Karpas-422 (cell line): Measurements from ENCODE around the gene FASTK. TPM values are rescaled to one million over a fixed set of nuclear protein-coding genes. Genes with fewer than 3 reads are reported as not detected.

Source experiments
- DNase-seq: peaks from one replicate; pipeline ENCODE4 v3.0.0-alpha.2; 2015
- H2AFZ ChIP-seq: fragments of 200-600 bp; sonication (generic); 2 replicates; pipeline ENCODE4 v1.6.1; 2014; ENCODE audit warnings: antibody characterized with exemption, low read length, mixed read lengths
- H3K27ac ChIP-seq: fragments of 200-600 bp; sonication (generic); 2 replicates; pipeline ENCODE4 v1.5.1; 2014; ENCODE audit warnings: mild to moderate bottlenecking, low read length, moderate library complexity
- H3K27me3 ChIP-seq: fragments of 200-600 bp; sonication (generic); 2 replicates; pipeline ENCODE4 v1.6.1; 2014; ENCODE audit warnings: low read length, mixed read lengths
- H3K36me3 ChIP-seq: fragments of 200-600 bp; sonication (generic); 2 replicates; pipeline ENCODE4 v1.6.1; 2014; ENCODE audit warnings: low read length, mixed read lengths; ENCODE audit not compliant: insufficient read depth
- H3K4me1 ChIP-seq: fragments of 200-600 bp; sonication (generic); 2 replicates; pipeline ENCODE4 v1.6.1; 2014; ENCODE audit warnings: mild to moderate bottlenecking, low read length, mixed read lengths
- H3K4me2 ChIP-seq: fragments of 200-600 bp; sonication (generic); 2 replicates; pipeline ENCODE4 v1.6.1; 2014; ENCODE audit warnings: low read length, low read depth, mild to moderate bottlenecking; ENCODE audit not compliant: poor library complexity, severe bottlenecking
- H3K4me3 ChIP-seq: fragments of 200-600 bp; sonication (generic); 2 replicates; pipeline ENCODE4 v1.5.1; 2014; ENCODE audit warnings: mild to moderate bottlenecking, antibody characterized with exemption, low read length, mixed read lengths
- H3K79me2 ChIP-seq: fragments of 200-600 bp; sonication (generic); 2 replicates; pipeline ENCODE4 v1.6.1; 2014; ENCODE audit warnings: mild to moderate bottlenecking, low read length, mixed read lengths
- H3K9ac ChIP-seq: fragments of 200-600 bp; sonication (generic); 2 replicates; pipeline ENCODE4 v1.6.0; 2014; ENCODE audit warnings: low read length
- H3K9me2 ChIP-seq: fragments of 200-600 bp; sonication (generic), shearing (Covaris generic); replicated peaks from 2 replicates; pipeline ENCODE4 v1.6.0; 2014; ENCODE audit warnings: mild to moderate bottlenecking, low read length, moderate library complexity; ENCODE audit not compliant: insufficient read depth
- H3K9me3 ChIP-seq: fragments of 300-700, 200-600 bp; sonication (generic); 2 replicates; pipeline ENCODE4 v1.6.1; 2014; ENCODE audit warnings: low read length, mixed read lengths
- H4K20me1 ChIP-seq: fragments of 200-600 bp; sonication (generic); 2 replicates; pipeline ENCODE4 v1.6.1; 2014; ENCODE audit warnings: mild to moderate bottlenecking, antibody characterized with exemption, low read length, low read depth; ENCODE audit not compliant: insufficient read depth
- total RNA-seq: library from RNA; depleted of rRNA; stranded (reverse); fragments of >200 nt; shearing (Covaris generic); gene quantifications from 2 replicates; pipeline ENCODE4 v1.2.3, GENCODE V29; 2014; ENCODE audit warnings: low replicate concordance

FASTK gene
- total RNA-seq, 1 experiment from 2014 or later = 48.8 TPM

DNA sequence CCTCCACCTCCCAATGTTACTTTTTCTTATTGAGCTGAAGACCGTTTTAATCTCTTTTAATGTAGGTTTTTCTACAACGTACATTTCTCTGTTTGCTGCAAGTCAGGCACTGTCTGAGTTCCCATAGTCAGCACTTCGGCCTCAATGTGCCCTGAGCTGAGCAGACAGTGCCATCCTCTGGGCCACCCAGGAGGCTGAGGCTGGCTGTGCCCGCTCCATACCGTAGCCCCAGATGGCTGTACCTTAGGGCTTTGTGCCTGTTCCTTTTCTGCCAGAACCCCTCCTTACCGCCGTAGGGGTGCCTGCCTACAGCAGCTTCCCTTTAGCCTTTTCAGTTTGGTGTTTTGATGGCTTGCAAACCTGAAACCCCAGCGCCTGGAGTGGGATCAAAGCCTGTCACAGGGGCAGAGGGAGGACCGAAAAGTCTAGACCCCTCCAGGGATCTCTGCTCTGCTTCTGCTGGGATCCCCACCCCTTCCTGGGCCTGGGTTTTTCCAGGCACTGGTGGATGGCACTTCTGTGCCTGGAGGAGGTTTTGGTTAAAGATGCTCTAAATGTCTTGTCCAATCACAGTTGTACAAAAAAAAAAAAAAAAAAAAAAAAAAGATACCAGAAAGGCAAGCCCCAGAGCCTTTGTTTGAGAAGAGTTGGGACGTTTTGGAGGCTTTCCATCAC is 14.7 kb upstream of the FASTK start:
- Histone ChIP-seq H3K79me2 (no peaks in the 10 kb centered on the region), H2AFZ (no peak overlapping the region), H3K4me1 (no peaks in the 10 kb centered on the region)

DNA sequence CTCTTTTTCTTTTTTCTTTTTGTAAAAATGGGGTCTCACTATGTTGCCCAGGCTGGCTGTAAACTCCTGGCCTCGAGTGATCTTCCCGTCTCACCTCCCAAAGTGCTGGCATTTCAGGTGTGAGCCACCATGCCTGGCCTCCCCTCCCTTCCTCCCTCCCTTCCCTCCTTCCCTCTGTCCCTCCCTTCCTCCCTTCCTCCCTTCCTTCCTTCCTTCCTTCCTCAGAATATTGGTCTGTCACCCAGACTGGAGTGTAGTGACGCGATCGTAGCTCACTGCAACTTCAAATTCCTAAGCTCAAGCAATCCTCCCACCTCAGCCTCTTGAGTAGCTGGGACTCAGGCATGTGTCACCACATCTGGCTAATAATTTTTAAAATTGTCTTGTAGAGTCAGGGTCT is 14.1 kb upstream of the FASTK start:
- Histone ChIP-seq H3K9ac (no peak overlapping the region), H3K4me3 (no peak overlapping the region), H3K4me2 (no peak overlapping the region), H3K9me3 (no peaks in the 10 kb centered on the region), H3K79me2 (no peaks in the 10 kb centered on the region), H2AFZ (no peak overlapping the region), H4K20me1 (no peaks in the 10 kb centered on the region), H3K27me3 (no peaks in the 10 kb centered on the region), H3K4me1 (no peaks in the 10 kb centered on the region), H3K36me3 (no peaks in the 10 kb centered on the region), H3K9me2 (no peaks in the 10 kb centered on the region), H3K27ac (no peak overlapping the region)
- DNase-seq = no peak

More for the DNA sequence above, 14.7 kb upstream of the FASTK start:
- Histone ChIP-seq H3K4me2 (no peak overlapping the region), H3K27me3 (no peaks in the 10 kb centered on the region), H3K9ac (no peak overlapping the region), H4K20me1 (no peaks in the 10 kb centered on the region), H3K4me3 (no peak overlapping the region), H3K27ac (no peak overlapping the region), H3K36me3 (no peaks in the 10 kb centered on the region), H3K9me2 (no peaks in the 10 kb centered on the region), H3K9me3 (no peaks in the 10 kb centered on the region)
- no peak for DNase-seq

DNA sequence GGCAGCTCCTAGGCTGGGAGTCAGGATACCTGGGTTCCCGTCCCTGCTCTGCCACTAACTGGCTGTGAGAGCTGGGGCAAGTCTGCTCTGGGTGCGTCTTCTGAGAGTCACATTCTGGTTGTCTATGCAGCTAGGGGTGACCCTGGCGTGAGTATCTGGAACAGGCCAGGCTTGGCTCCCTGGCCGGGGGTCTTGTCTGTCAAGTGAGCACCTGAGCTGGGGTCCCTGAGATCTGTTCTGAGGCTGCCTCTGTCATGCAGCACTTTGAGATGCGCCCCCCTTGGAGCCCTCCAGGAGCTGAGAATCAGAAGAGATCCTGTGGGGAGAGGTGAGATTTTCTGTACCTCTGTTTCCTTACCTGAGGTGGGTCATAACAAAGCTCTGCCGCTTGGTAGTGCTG is 13.1 kb upstream of the FASTK start:
- H3K27ac ChIP-seq = no peak overlapping the region
- H3K36me3 ChIP-seq = no peaks in the 10 kb centered on the region
- no peak overlapping the region for H2AFZ ChIP-seq
- no peak overlapping the region for H3K9ac ChIP-seq
- H3K4me3 ChIP-seq = no peak overlapping the region
- no peaks in the 10 kb centered on the region for H3K27me3 ChIP-seq
- no peaks in the 10 kb centered on the region for H3K9me2 ChIP-seq
- no peaks in the 10 kb centered on the region for H3K4me1 ChIP-seq
- H3K79me2 ChIP-seq = no peaks in the 10 kb centered on the region
- DNase-seq = no peak
- H3K4me2 ChIP-seq = no peak overlapping the region
- H4K20me1 ChIP-seq = no peaks in the 10 kb centered on the region
- no peaks in the 10 kb centered on the region for H3K9me3 ChIP-seq

DNA sequence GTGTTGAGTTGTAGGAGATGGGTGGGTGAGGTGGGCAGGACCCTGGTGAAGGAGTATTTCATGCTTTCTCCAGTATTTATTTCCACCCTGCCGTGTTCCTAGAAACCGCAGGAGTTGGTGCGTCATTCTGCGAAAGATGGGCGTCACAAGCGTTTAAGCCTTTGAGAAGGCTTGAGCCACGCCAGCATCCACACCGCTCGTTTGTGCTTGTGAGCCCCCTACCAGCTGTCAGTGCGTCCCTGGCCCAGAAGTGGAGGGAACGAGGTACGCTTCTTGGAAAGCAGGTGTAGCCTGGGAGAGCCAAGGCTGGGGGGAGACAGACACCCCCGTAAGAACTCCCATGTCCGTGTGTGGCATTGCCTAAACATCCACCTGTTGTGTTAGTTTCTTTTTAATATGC is 11.4 kb upstream of the FASTK start:
- Histone ChIP-seq H4K20me1 (no peaks in the 10 kb centered on the region), H3K4me3 (no peak overlapping the region), H3K27ac (no peak overlapping the region), H3K9ac (no peak overlapping the region), H3K4me1 (no peaks in the 10 kb centered on the region), H2AFZ (no peak overlapping the region), H3K79me2 (no peaks in the 10 kb centered on the region), H3K36me3 (no peaks in the 10 kb centered on the region), H3K27me3 (no peaks in the 10 kb centered on the region), H3K9me3 (no peaks in the 10 kb centered on the region), H3K4me2 (no peak overlapping the region), H3K9me2 (no peaks in the 10 kb centered on the region)
- no peak for DNase-seq

DNA sequence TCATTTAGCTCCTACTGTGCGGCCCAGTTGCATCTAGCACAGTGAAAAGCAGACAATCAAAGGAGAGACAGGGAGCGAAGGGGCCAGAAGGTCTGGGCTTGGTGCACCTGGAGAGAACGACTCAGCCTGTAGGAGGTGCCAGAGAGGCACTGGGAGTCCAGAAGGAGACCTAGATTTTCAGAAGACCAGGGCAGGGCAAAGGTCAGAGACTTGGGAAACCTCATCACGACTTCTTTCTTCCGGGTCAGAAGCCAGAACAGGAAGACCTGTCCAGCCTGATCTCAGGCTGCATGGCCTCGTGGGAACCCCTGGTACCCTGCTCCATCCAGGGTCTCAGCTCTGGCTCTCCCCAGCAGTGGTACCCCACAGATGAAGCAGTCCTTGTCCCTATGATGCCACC is 10.8 kb upstream of the FASTK start:
- Histone ChIP-seq H2AFZ (no peak overlapping the region), H3K4me2 (no peak overlapping the region), H4K20me1 (no peaks in the 10 kb centered on the region), H3K4me1 (no peaks in the 10 kb centered on the region), H3K36me3 (no peaks in the 10 kb centered on the region), H3K27ac (no peak overlapping the region), H3K9ac (no peak overlapping the region), H3K27me3 (no peaks in the 10 kb centered on the region), H3K79me2 (no peaks in the 10 kb centered on the region), H3K4me3 (no peak overlapping the region), H3K9me3 (no peaks in the 10 kb centered on the region), H3K9me2 (no peaks in the 10 kb centered on the region)
- peak; percentile 69 for DNase-seq

DNA sequence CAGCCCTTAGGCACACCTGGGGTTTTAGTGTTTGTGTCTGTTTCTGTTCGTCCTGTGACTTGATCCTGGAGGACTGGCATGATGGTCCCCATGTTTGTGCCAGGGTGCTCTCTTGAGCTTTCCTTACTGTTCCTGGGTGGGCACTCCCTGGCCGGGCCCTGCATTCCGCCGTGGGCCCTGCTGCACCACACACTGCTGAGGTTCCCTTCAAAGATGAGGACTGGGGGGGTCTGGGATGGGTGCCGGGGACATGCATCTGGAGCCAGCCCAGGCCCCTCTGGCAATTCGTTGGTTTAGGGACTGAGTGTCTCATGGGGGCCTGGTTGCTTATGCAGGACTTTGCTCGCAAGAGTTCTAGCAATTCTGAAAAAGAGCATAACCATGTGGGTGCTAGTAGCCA is 10.4 kb upstream of the FASTK start:
- H3K4me2 ChIP-seq = no peak overlapping the region
- H3K27ac ChIP-seq = no peak overlapping the region
- H3K27me3 ChIP-seq = no peaks in the 10 kb centered on the region
- H4K20me1 ChIP-seq = no peaks in the 10 kb centered on the region
- no peak overlapping the region for H3K9ac ChIP-seq
- DNase-seq = no peak
- H3K4me3 ChIP-seq = no peak overlapping the region
- H3K79me2 ChIP-seq = no peaks in the 10 kb centered on the region
- no peaks in the 10 kb centered on the region for H3K4me1 ChIP-seq
- no peaks in the 10 kb centered on the region for H3K9me2 ChIP-seq
- H2AFZ ChIP-seq = no peak overlapping the region
- no peaks in the 10 kb centered on the region for H3K36me3 ChIP-seq
- H3K9me3 ChIP-seq = no peaks in the 10 kb centered on the region

DNA sequence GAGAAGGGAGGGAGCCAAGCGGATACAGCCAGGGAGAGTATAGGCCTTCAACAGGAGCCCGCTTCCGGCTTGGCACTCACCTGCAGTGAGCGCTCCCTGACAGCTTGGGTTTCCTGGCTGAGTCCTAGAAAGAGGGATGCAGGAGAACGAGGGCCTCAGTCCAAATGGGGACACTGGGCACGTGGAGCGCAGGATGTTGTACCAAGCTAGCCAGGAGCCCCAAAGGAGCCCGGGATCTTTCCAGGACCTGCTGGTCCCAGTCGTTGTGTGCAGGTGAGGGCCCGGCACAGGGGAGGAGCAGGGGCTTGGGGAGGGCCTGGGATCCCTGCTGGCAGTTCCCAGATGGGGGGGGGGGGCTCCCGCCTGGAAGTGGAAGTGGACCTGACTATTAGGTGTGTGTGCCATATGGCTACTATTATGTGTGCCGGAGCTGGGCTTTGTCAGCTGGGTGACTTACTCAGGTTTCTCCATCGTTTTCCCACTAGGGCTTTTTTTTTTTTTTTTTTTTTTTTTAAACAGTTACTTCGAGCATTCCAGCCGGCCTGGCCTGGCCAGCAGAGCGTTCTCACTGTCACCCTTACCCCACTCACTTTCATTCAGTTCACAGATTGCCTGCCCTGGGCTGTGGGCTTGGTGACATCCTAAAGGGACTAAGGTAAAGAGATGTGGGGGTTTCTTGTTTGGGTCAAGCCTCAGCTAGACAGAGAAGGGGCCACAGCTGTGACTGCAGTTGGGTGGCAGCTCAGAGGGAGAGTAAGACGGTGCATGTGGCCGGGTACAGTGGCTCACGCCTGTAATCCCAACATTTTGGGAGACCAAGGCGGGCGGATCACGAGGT is 9.5 kb upstream of the FASTK start:
- H3K9me3 ChIP-seq = no peaks in the 10 kb centered on the region
- no peaks in the 10 kb centered on the region for H3K27me3 ChIP-seq
- H3K4me3 ChIP-seq = no peak overlapping the region
- no peak overlapping the region for H3K4me2 ChIP-seq
- no peak overlapping the region for H2AFZ ChIP-seq
- DNase-seq = no peak
- no peaks in the 10 kb centered on the region for H3K9me2 ChIP-seq
- no peaks in the 10 kb centered on the region for H3K79me2 ChIP-seq
- H4K20me1 ChIP-seq = no peaks in the 10 kb centered on the region
- H3K9ac ChIP-seq = no peak overlapping the region
- H3K27ac ChIP-seq = no peak overlapping the region
- peaks cover 2% of the 10 kb centered on the region for H3K4me1 ChIP-seq
- no peaks in the 10 kb centered on the region for H3K36me3 ChIP-seq

DNA sequence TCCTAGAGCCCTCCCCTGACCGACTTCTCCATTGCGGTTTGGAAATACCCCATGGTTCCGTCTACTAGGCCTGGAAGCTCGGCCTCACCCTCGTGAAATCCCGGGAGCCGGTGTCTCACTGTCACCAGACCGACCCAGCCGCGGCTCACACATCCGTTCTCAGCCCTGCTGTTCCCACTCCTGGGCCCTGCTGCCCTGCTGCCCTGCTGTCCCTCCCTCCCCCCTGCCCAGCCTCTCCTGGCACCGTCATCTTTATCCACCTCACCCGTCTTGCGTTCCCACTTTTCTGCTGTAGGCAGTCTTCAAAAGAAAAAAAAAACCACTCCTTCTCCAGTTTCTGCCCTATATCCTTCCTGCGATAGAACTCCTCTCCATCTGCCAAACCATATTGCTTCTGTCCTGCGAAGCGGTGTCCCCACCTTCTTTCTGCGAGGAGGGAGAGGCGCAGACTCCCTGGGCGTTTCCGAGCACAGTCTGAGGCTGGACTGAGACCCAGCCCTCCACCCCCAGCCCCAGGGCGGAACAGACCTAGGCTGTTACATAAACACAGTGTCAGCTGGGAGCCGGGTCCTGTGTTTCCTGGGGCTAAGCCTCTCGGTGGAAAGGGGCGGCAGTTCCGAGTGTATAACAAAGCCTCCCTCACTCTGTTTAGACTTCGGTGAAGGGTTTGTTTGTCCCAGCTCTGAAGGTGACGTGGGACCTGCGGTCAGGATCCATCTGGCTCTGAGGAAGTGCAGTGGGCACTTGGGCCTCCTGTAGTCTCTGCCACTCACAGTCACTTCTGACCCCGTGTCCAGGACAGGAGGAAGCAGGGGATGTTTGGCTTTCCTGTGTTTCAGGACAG is 8.5 kb upstream of the FASTK start:
- no peak overlapping the region for H2AFZ ChIP-seq
- H3K9ac ChIP-seq = no peak overlapping the region
- no peak overlapping the region for H3K4me3 ChIP-seq
- H3K36me3 ChIP-seq = no peaks in the 10 kb centered on the region
- H3K4me1 ChIP-seq = peaks cover 7% of the 10 kb centered on the region
- H4K20me1 ChIP-seq = no peaks in the 10 kb centered on the region
- no peak for DNase-seq
- no peaks in the 10 kb centered on the region for H3K27me3 ChIP-seq
- H3K4me2 ChIP-seq = no peak overlapping the region
- H3K79me2 ChIP-seq = no peaks in the 10 kb centered on the region
- no peak overlapping the region for H3K27ac ChIP-seq
- H3K9me3 ChIP-seq = no peaks in the 10 kb centered on the region
- no peaks in the 10 kb centered on the region for H3K9me2 ChIP-seq
